GM23248 (cell line): ENCODE data around the gene SORT1. TPM values are rescaled to one million over a fixed set of nuclear protein-coding genes. Genes with fewer than 3 reads are reported as not detected.

Source experiments
- DNase-seq: peaks from one replicate; pipeline ENCODE4 v3.0.0-alpha.2; 2015
- H2AFZ ChIP-seq: fragments of 200-600 bp; sonication (generic); 2 replicates; pipeline ENCODE4 v1.6.1; 2016; ENCODE audit warnings: antibody characterized with exemption
- H3F3A ChIP-seq: fragments of 200-600 bp; sonication (generic); 2 replicates; pipeline ENCODE4 v1.6.1; 2016; ENCODE audit warnings: mild to moderate bottlenecking, antibody characterized with exemption, mixed run types; ENCODE audit not compliant: insufficient read depth
- H3K27ac ChIP-seq: fragments of 200-600 bp; sonication (generic); 2 replicates; pipeline ENCODE4 v1.5.1; 2016; ENCODE audit warnings: mild to moderate bottlenecking
- H3K27me3 ChIP-seq: fragments of 200-600 bp; sonication (generic); replicated peaks from 2 replicates; pipeline ENCODE4 v1.6.1; 2016; ENCODE audit warnings: mild to moderate bottlenecking; ENCODE audit not compliant: insufficient read depth
- H3K36me3 ChIP-seq: fragments of 200-600 bp; sonication (generic); 2 replicates; pipeline ENCODE4 v1.6.1; 2016; ENCODE audit warnings: low read depth, mild to moderate bottlenecking
- H3K4me1 ChIP-seq: fragments of 200-600 bp; sonication (generic); 2 replicates; pipeline ENCODE4 v1.6.1; 2016; ENCODE audit warnings: mild to moderate bottlenecking; ENCODE audit not compliant: insufficient read depth
- H3K4me2 ChIP-seq: fragments of 200-600 bp; sonication (generic); one replicate; pipeline ENCODE4 v1.6.1; 2016; ENCODE audit warnings: mild to moderate bottlenecking; ENCODE audit not compliant: unreplicated experiment
- H3K4me3 ChIP-seq: fragments of 200-600 bp; sonication (generic); 2 replicates; pipeline ENCODE4 v1.5.1; 2016; ENCODE audit warnings: mild to moderate bottlenecking
- H3K79me2 ChIP-seq: fragments of 200-600 bp; sonication (generic); 2 replicates; pipeline ENCODE4 v1.6.1; 2016; ENCODE audit warnings: mild to moderate bottlenecking; ENCODE audit not compliant: insufficient read depth
- H3K9ac ChIP-seq: fragments of 200-600 bp; sonication (generic); 2 replicates; pipeline ENCODE4 v1.6.1; 2016; ENCODE audit warnings: mild to moderate bottlenecking
- H3K9me2 ChIP-seq: fragments of 200-600 bp; sonication (generic); 2 replicates; pipeline ENCODE4 v1.6.1; 2016; ENCODE audit warnings: mixed run types, mild to moderate bottlenecking, moderate library complexity; ENCODE audit not compliant: insufficient read depth
- H3K9me3 ChIP-seq: fragments of 200-600 bp; sonication (generic); one replicate; pipeline ENCODE4 v1.6.1; 2017; ENCODE audit warnings: low read depth
- H4K20me1 ChIP-seq: fragments of 200-600 bp; sonication (generic); 2 replicates; pipeline ENCODE4 v1.6.0; 2016; ENCODE audit not compliant: insufficient read depth
- EZH2 ChIP-seq: fragments of 200-600 bp; sonication (generic); IDR thresholded peaks from 2 replicates; pipeline ENCODE4 v1.6.1; 2018; ENCODE audit warnings: antibody characterized with exemption, mild to moderate bottlenecking; ENCODE audit not compliant: insufficient read depth, poor library complexity, severe bottlenecking
- EZH2phosphoT487 ChIP-seq: fragments of 200-600 bp; sonication (generic); IDR thresholded peaks from 2 replicates; pipeline ENCODE4 v1.6.1; 2018; ENCODE audit warnings: antibody characterized with exemption, moderate library complexity, mild to moderate bottlenecking, low read depth; ENCODE audit not compliant: insufficient read depth
- WGBS, 2 experiments: methylation state at CpG; one replicate each; pipeline ENCODE4 v1.1.6; 2015 to 2017; ENCODE audit warnings: low lambda C conversion rate in 2 of 2, low coverage in 1 of 2; ENCODE audit errors: missing lambda C conversion rate in 2 of 2; 5-methylcytosine and 5-hydroxymethylcytosine counted together
- in situ Hi-C: fragments of 300-500 bp; cut with MboI; formaldehyde crosslinking; loops from 2 replicates; pipeline ENCODE4 v1.15.0; 2020
- polyA plus RNA-seq: library from polyadenylated mRNA; unstranded; fragments of >200 nt; fragmentation: Nextera tagmentation; extraction: Ambion mirVana; gene quantifications from 2 replicates; pipeline ENCODE4 v1.2.1, GENCODE V29; 2016
- total RNA-seq: library from RNA; depleted of rRNA; stranded (reverse); fragments of >200 nt; shearing (Covaris generic); gene quantifications from 2 replicates; pipeline ENCODE4 v1.2.3, GENCODE V29; 2014

Gene SORT1
- total and polyA plus RNA-seq, 2 experiments from 2014 or later = 7.1 to 8.4 TPM

GRCh38 chr1:109357616-109358015 lies 40.1 kb downstream of the SORT1 start:
- Histone ChIP-seq H4K20me1 (no peaks in the 10 kb centered on the region), H3K9ac (no peak overlapping the region), H3K79me2 (no peaks in the 10 kb centered on the region), H3K9me3 (no peaks in the 10 kb centered on the region), H3K4me3 (no peak overlapping the region), H3K4me2 (no peak overlapping the region), H3F3A (0 out of 2 replicates have a peak, but pooled peaks cover 5% of the 10 kb centered on the region), H3K4me1 (peaks cover 12% of the 10 kb centered on the region), H3K36me3 (no peaks in the 10 kb centered on the region), H2AFZ (no peak overlapping the region), H3K9me2 (no peaks in the 10 kb centered on the region), H3K27ac (no peak overlapping the region), H3K27me3 (no peaks in the 10 kb centered on the region)
- DNase-seq = no peak
- TF ChIP-seq EZH2phosphoT487 = no peak
- TF ChIP-seq EZH2 = no peak
- 94 to 100% methylated on average over 1 of the region's 1 CpG for WGBS, 2 experiments
- in situ Hi-C loops = no loop called here

GRCh38 chr1:109356915-109357314 lies 40.8 kb downstream of the SORT1 start:
- Histone ChIP-seq H3K27ac (no peak overlapping the region), H3K9me3 (no peaks in the 10 kb centered on the region), H3K9me2 (no peaks in the 10 kb centered on the region), H3K4me3 (no peak overlapping the region), H3F3A (0 out of 2 replicates have a peak, but pooled peaks cover 5% of the 10 kb centered on the region), H3K79me2 (no peaks in the 10 kb centered on the region), H3K9ac (no peak overlapping the region), H2AFZ (no peak overlapping the region), H3K36me3 (no peaks in the 10 kb centered on the region), H4K20me1 (no peaks in the 10 kb centered on the region), H3K4me1 (peaks cover 10% of the 10 kb centered on the region), H3K4me2 (no peak overlapping the region), H3K27me3 (no peaks in the 10 kb centered on the region)
- TF ChIP-seq EZH2 (no peak), EZH2phosphoT487 (no peak)
- in situ Hi-C loops = no loop called here
- 94 to 95% methylated on average over 1 of the region's 1 CpG for WGBS, 2 experiments
- DNase-seq = no peak

- Histone ChIP-seq H4K20me1 (no peaks in the 10 kb centered on the region), H3K79me2 (no peaks in the 10 kb centered on the region), H3K9me3 (no peaks in the 10 kb centered on the region), H3K4me2 (no peak overlapping the region), H3K4me3 (no peak overlapping the region), H3K4me1 (peaks cover 6% of the 10 kb centered on the region), H3K9me2 (no peaks in the 10 kb centered on the region), H3K27ac (no peak overlapping the region), H2AFZ (no peak overlapping the region), H3F3A (0 out of 2 replicates have a peak, but pooled peaks cover 5% of the 10 kb centered on the region), H3K36me3 (no peaks in the 10 kb centered on the region), H3K9ac (no peak overlapping the region), H3K27me3 (no peaks in the 10 kb centered on the region)
- DNase-seq = no peak
- in situ Hi-C loops = no loop called here
- TF ChIP-seq EZH2phosphoT487 (no peak), EZH2 (no peak)
- WGBS, 2 experiments = 46 to 60% methylated on average over 1 of the region's 1 CpG
Observed at GRCh38 chr1:109356505-109356904, 41.2 kb downstream of the SORT1 start.

- H3K9me2 ChIP-seq = no peaks in the 10 kb centered on the region
- H3K27me3 ChIP-seq = no peaks in the 10 kb centered on the region
- no peak overlapping the region for H2AFZ ChIP-seq
- H3K36me3 ChIP-seq = no peaks in the 10 kb centered on the region
- H3K4me2 ChIP-seq = no peak overlapping the region
- H3F3A ChIP-seq = no peaks in the 10 kb centered on the region
- no peak for DNase-seq
- H4K20me1 ChIP-seq = no peaks in the 10 kb centered on the region
- no peak overlapping the region for H3K9ac ChIP-seq
- 98 to 100% methylated on average over 3 of the region's 3 CpGs for WGBS, 2 experiments
- no peaks in the 10 kb centered on the region for H3K79me2 ChIP-seq
- no peak overlapping the region for H3K4me3 ChIP-seq
- no peaks in the 10 kb centered on the region for H3K9me3 ChIP-seq
- H3K27ac ChIP-seq = no peak overlapping the region
- TF ChIP-seq EZH2 (no peak), EZH2phosphoT487 (no peak)
- in situ Hi-C loops = no loop called here
- no peaks in the 10 kb centered on the region for H3K4me1 ChIP-seq
Observed at GRCh38 chr1:109354929-109355328, 42.8 kb downstream of the SORT1 start.

- Histone ChIP-seq H3K27me3 (no peaks in the 10 kb centered on the region), H3K27ac (no peak overlapping the region), H3K9ac (no peak overlapping the region), H3K79me2 (no peaks in the 10 kb centered on the region), H3K9me3 (no peaks in the 10 kb centered on the region), H3K9me2 (no peaks in the 10 kb centered on the region), H3F3A (no peaks in the 10 kb centered on the region), H3K4me1 (no peaks in the 10 kb centered on the region), H3K4me3 (no peak overlapping the region), H4K20me1 (no peaks in the 10 kb centered on the region), H2AFZ (no peak overlapping the region), H3K4me2 (no peak overlapping the region), H3K36me3 (no peaks in the 10 kb centered on the region)
- in situ Hi-C loops = no loop called here
- no peak for DNase-seq
- TF ChIP-seq EZH2 (no peak), EZH2phosphoT487 (no peak)
- 83 to 85% methylated on average over 5 of the region's 5 CpGs for WGBS, 2 experiments
Observed at GRCh38 chr1:109351457-109351856, 46.3 kb downstream of the SORT1 start.
